OCI-LY7 (cell line): ENCODE results near the gene FOXP1. TPM values are rescaled to one million over a fixed set of nuclear protein-coding genes. Genes with fewer than 3 reads are reported as not detected.
A peak's percentile ranks its signal among the peaks of the same experiment; 100 is the strongest.

Source experiments
- BruUV-seq: library from RNA; stranded (reverse); fragments of 400-500 nt; replicated peaks from 2 replicates; lab custom pipeline; 2021; lab: Mats Ljungman, UMichigan
- CTCF ChIA-PET: fragments of 300-600 bp; sonication (Branson Sonifier 250); formaldehyde crosslinking; loops from one replicate; lab custom pipeline; 2022; ENCODE audit warnings: antibody characterized with exemption; ENCODE audit not compliant: unreplicated experiment; lab: Charles Lee
- POLR2A ChIA-PET: fragments of 300-600 bp; sonication (Branson Sonifier 250); formaldehyde crosslinking; loops from one replicate; lab custom pipeline; 2022; ENCODE audit warnings: antibody characterized with exemption; lab: Charles Lee
- DNase-seq: peaks from one replicate; pipeline ENCODE4 v3.0.0-alpha.2; 2015; ENCODE audit warnings: low spot score
- H2AFZ ChIP-seq: fragments of 200-600 bp; sonication (generic), shearing (Covaris generic); 2 replicates; pipeline ENCODE4 v1.6.1; 2014; ENCODE audit warnings: mild to moderate bottlenecking, antibody characterized with exemption, low read length, moderate library complexity
- H3K27ac ChIP-seq: fragments of 200-600 bp; sonication (generic); 2 replicates; pipeline ENCODE4 v1.5.1; 2014; ENCODE audit warnings: mixed run types, low read depth, mild to moderate bottlenecking, moderate library complexity, low read length, inconsistent platforms; ENCODE audit not compliant: poor library complexity, severe bottlenecking
- H3K36me3 ChIP-seq: fragments of 200-600 bp; sonication (generic); 2 replicates; pipeline ENCODE4 v1.6.1; 2014; ENCODE audit warnings: mild to moderate bottlenecking, antibody characterized with exemption, low read length, moderate library complexity, mixed read lengths; ENCODE audit not compliant: insufficient read depth
- H3K4me1 ChIP-seq: fragments of 200-600 bp; sonication (generic); 2 replicates; pipeline ENCODE4 v1.5.1; 2014; ENCODE audit warnings: mild to moderate bottlenecking, low read length; ENCODE audit not compliant: insufficient read depth, poor library complexity, severe bottlenecking
- H3K4me2 ChIP-seq: fragments of 200-600 bp; sonication (generic); 2 replicates; pipeline ENCODE4 v1.6.1; 2014; ENCODE audit warnings: mild to moderate bottlenecking, low read length
- H3K4me3 ChIP-seq: fragments of 200-600 bp; sonication (generic); 2 replicates; pipeline ENCODE4 v1.5.1; 2014; ENCODE audit warnings: mild to moderate bottlenecking, low read depth, low read length; ENCODE audit not compliant: poor library complexity, severe bottlenecking
- H3K79me2 ChIP-seq: fragments of 200-600 bp; sonication (generic); 2 replicates; pipeline ENCODE4 v1.6.1; 2016; ENCODE audit warnings: low read depth, mild to moderate bottlenecking, low read length, moderate library complexity, mixed read lengths; ENCODE audit not compliant: insufficient read depth
- H3K9me2 ChIP-seq: fragments of 200-600 bp; sonication (generic); 2 replicates; pipeline ENCODE4 v1.6.1; 2016; ENCODE audit warnings: mild to moderate bottlenecking, low read length, mixed read lengths; ENCODE audit not compliant: insufficient read depth
- H3K9me3 ChIP-seq: fragments of 200-600 bp; sonication (generic); 2 replicates; pipeline ENCODE4 v1.6.1; 2014; ENCODE audit warnings: mild to moderate bottlenecking, mixed run types, low read length, mixed read lengths
- H4K20me1 ChIP-seq: fragments of 200-600 bp; sonication (generic); 2 replicates; pipeline ENCODE4 v1.6.1; 2014; ENCODE audit warnings: mild to moderate bottlenecking, antibody characterized with exemption, low read length, moderate library complexity, mixed read lengths; ENCODE audit not compliant: insufficient read depth
- EZH2phosphoT487 ChIP-seq: fragments of 200-600 bp; sonication (generic); IDR thresholded peaks from 2 replicates; pipeline ENCODE4 v1.6.1; 2018; ENCODE audit warnings: low read depth, borderline replicate concordance, mild to moderate bottlenecking, mixed run types, antibody characterized with exemption, low read length, moderate library complexity, mixed read lengths
- intact Hi-C: fragments of 100-400 bp; cut with micrococcal nuclease; formaldehyde crosslinking; loops from one replicate; pipeline ENCODE4 v1.10.0; 2022; ENCODE audit not compliant: unreplicated experiment
- total RNA-seq, 2 experiments: library from RNA; depleted of rRNA in 1 of 2; stranded (reverse); fragments of >200 nt in 1 of 2; shearing (Covaris generic) in 1 of 2; gene quantifications; 2 replicates each; pipeline ENCODE4 v1.2.3, GENCODE V29; 2014 to 2022
- TF ChIP-seq, protein P1 (sequence below): fragments of 200-600 bp; sonication (generic); conservative IDR thresholded peaks from 2 replicates; pipeline ENCODE4 v1.5.1; 2014; ENCODE audit warnings: mild to moderate bottlenecking, antibody characterized with exemption, low read length, moderate library complexity, mixed read lengths

FOXP1 gene
- total RNA-seq, 2 experiments from 2014 or later = 87.3 to 151 TPM

DNA sequence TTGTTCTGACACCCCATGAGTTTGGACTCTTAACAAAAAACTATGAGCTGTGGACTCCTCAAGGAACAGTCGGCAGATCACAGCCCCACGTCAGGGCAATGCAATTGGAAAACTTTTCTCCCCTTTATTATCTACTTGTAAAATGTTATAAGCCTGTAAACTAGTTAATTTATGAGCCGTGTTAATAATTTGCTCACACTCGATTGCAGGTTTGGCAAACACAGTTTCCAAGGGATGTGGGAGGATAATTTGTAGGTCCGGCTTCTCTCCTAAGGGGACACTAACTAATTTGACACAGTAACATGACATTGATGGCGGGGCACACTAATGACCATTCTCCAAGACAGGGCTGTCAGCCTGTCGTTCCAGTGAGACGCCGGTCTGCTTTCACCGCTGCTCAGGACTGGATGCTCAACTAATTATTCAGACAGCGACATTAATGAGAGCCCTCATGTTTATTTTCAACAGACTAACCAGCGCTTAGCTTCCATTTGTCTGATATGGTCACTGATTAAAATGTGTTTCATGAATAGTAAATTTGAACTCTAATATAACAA, 222.1 kb downstream of the FOXP1 start:
- intact Hi-C loops = no loop called here
- Histone ChIP-seq H3K4me1 (peaks cover 26% of the 10 kb centered on the region), H2AFZ (no peak overlapping the region), H3K9me2 (no peaks in the 10 kb centered on the region), H4K20me1 (peaks cover 8% of the 10 kb centered on the region; the same call in 1 of the 2 replicates), H3K79me2 (no peaks in the 10 kb centered on the region; the same call in 1 of the 2 replicates), H3K4me3 (no peak overlapping the region), H3K36me3 (0 out of 2 replicates have a peak, but pooled peaks cover 3% of the 10 kb centered on the region), H3K27ac (no peak overlapping the region), H3K4me2 (peak overlapping the region; percentile 22), H3K9me3 (no peaks in the 10 kb centered on the region)
- no TSS peak for BruUV-seq
- TF ChIP-seq, protein P1, sequence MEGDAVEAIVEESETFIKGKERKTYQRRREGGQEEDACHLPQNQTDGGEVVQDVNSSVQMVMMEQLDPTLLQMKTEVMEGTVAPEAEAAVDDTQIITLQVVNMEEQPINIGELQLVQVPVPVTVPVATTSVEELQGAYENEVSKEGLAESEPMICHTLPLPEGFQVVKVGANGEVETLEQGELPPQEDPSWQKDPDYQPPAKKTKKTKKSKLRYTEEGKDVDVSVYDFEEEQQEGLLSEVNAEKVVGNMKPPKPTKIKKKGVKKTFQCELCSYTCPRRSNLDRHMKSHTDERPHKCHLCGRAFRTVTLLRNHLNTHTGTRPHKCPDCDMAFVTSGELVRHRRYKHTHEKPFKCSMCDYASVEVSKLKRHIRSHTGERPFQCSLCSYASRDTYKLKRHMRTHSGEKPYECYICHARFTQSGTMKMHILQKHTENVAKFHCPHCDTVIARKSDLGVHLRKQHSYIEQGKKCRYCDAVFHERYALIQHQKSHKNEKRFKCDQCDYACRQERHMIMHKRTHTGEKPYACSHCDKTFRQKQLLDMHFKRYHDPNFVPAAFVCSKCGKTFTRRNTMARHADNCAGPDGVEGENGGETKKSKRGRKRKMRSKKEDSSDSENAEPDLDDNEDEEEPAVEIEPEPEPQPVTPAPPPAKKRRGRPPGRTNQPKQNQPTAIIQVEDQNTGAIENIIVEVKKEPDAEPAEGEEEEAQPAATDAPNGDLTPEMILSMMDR = no peak
- DNase-seq = no peak
- ChIA-PET CTCF (no interaction called here), POLR2A (interaction anchor here (0.6 to 1.7 kb wide), 3 partner anchors 8 to 81 kb away, joined by 3 to 6 read pairs (median 5); no protein-coding TSS in a partner anchor)

DNA sequence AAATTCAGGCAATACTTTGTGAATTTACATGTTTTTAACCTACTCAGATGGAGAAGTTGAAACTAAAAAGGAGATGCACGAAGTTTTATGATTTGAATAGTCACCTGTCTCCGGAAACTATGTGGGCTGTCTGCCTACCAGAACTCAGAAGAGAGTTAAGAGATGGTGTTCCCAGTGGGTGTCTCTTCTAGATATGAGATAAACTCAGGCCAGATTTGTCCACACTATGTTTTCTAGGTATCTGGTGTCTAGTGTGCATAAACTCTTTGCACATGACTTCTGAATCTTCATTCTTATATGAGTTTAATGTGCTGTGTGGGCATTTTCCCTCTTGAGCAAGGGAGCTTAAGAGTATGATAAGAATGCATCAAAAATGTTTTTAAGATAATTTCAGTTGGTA, 222.8 kb downstream of the FOXP1 start:
- H3K9me2 ChIP-seq = no peaks in the 10 kb centered on the region
- H3K4me2 ChIP-seq = peak overlapping the region; percentile 22
- no peaks in the 10 kb centered on the region; the same call in 1 of the 2 replicates for H3K79me2 ChIP-seq
- 0 out of 2 replicates have a peak, but pooled peaks cover 3% of the 10 kb centered on the region for H3K36me3 ChIP-seq
- peaks cover 8% of the 10 kb centered on the region; the same call in 1 of the 2 replicates for H4K20me1 ChIP-seq
- peak; percentile 43 for DNase-seq
- BruUV-seq = no TSS peak
- H3K4me1 ChIP-seq = peaks cover 32% of the 10 kb centered on the region
- H3K9me3 ChIP-seq = no peaks in the 10 kb centered on the region
- H3K27ac ChIP-seq = peak overlapping the region; percentile 11
- intact Hi-C loops = no loop called here
- H3K4me3 ChIP-seq = no peak overlapping the region
- POLR2A ChIA-PET = interaction anchor here (1.1 to 1.7 kb wide), 2 partner anchors 8 to 12 kb away, joined by 3 to 6 read pairs; no protein-coding TSS in a partner anchor
- TF ChIP-seq EZH2phosphoT487 = no peak
- TF ChIP-seq, protein P1 = no peak
- CTCF ChIA-PET = no interaction called here
- H2AFZ ChIP-seq = no peak overlapping the region

DNA sequence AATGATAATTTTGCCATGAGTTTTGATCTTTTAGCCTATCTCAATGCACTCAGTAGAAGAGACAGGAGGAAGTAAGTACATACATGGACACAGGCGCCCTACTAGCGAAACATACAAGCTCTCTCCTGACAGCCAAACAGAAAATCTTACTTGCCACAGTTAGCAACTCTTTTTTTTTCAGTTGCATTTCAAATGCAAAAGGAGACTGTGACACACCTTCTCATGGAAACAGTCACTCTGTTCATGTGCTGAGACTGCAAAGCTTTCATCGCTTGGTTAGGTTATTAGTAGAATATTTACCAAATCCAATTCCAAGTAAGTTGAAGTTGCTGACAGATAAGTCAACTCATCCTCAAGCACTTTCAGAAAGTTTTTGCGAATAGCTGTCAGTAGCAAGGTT, 223.3 kb downstream of the FOXP1 start:
- Histone ChIP-seq H3K4me3 (no peak overlapping the region), H3K9me2 (no peaks in the 10 kb centered on the region), H3K4me1 (peaks cover 36% of the 10 kb centered on the region), H3K27ac (no peak overlapping the region), H3K36me3 (0 out of 2 replicates have a peak, but pooled peaks cover 3% of the 10 kb centered on the region), H3K9me3 (no peaks in the 10 kb centered on the region), H3K79me2 (no peaks in the 10 kb centered on the region; the same call in 1 of the 2 replicates), H4K20me1 (peaks cover 8% of the 10 kb centered on the region; the same call in 1 of the 2 replicates), H2AFZ (no peak overlapping the region), H3K4me2 (0 out of 2 replicates have a peak overlapping the region, but pooled peaks have one; percentile 22)
- BruUV-seq = no TSS peak
- no peak for DNase-seq
- ChIA-PET POLR2A (interaction anchor here (1.0 to 1.7 kb wide), 3 partner anchors 9 to 218 kb away, joined by 3 to 6 read pairs (median 4); no protein-coding TSS in a partner anchor), CTCF (no interaction called here)
- no peak for TF ChIP-seq EZH2phosphoT487
- TF ChIP-seq, protein P1 = no peak
- intact Hi-C loops = no loop called here
